ENCODE results near the gene CWC15. TPM values are rescaled to one million over a fixed set of nuclear protein-coding genes. Genes with fewer than 3 reads are reported as not detected.
A peak's percentile ranks its signal among the peaks of the same experiment; 100 is the strongest.

CWC15 gene
- polyA plus RNA-seq, 1 of the 3 experiments (the other 2 are of a cell fraction) = 27.0 TPM

GRCh38 chr11:94933223-94934130 is 39.9 kb downstream of the CWC15 start (continued):
- TF ChIP-seq ELF1 (IDR thresholded peaks at IDR 0.05) (peak; percentile 38; the same call in 1 of the 2 replicates), SMC3 (IDR thresholded peaks at IDR 0.05; ENCODE audit: low read depth, low read length) (no peak), EP300 (IDR thresholded peaks at IDR 0.05; ENCODE audit: borderline replicate concordance in 1 of 2, low read depth in 1 of 2, low read length in 1 of 2) (peak; percentile 68 to 92; a peak in 3 of 4 replicates), YY1 (IDR thresholded peaks at IDR 0.05; ENCODE audit: low read depth) (no peak), JUND (IDR thresholded peaks at IDR 0.05) (peak; percentile 93), RFX5 (IDR thresholded peaks at IDR 0.05; ENCODE audit: low read length) (no peak), GATA2 (CRISPR knock-in tag; IDR thresholded peaks at IDR 0.05) (no peak), IRF3 (IDR thresholded peaks at IDR 0.05; ENCODE audit: low read depth, low read length) (no peak), NRF1 (IDR thresholded peaks at IDR 0.05; ENCODE audit: low read depth, low read length) (no peak), USF2 (IDR thresholded peaks at IDR 0.05; ENCODE audit: borderline replicate concordance, low read depth, low read length) (no peak), PBX3 (IDR thresholded peaks at IDR 0.05) (peak; percentile 85), RCOR1 (IDR thresholded peaks at IDR 0.05; ENCODE audit: low read length) (no peak), USF1 (IDR thresholded peaks at IDR 0.05; ENCODE audit: borderline replicate concordance, low read depth) (no peak), RXRA (IDR thresholded peaks at IDR 0.05; ENCODE audit: borderline replicate concordance, low read depth) (peak; percentile 72; the same call in 1 of the 2 replicates), POLR2AphosphoS5 (IDR thresholded peaks at IDR 0.05; ENCODE audit: low read depth, low read length) (peak; percentile 85), TCF12 (IDR thresholded peaks at IDR 0.05) (peak; percentile 100), REST (IDR thresholded peaks at IDR 0.05; ENCODE audit: low read depth, low read length) (no peak), RAD21 (IDR thresholded peaks at IDR 0.05; ENCODE audit: low read length) (no peak), TEAD4 (IDR thresholded peaks at IDR 0.05; ENCODE audit: borderline replicate concordance, insufficient read depth) (peak; percentile 94), MXI1 (IDR thresholded peaks at IDR 0.05; ENCODE audit: low read depth, low read length) (no peak), FOXM1 (IDR thresholded peaks at IDR 0.05; ENCODE audit: low read depth) (peak; percentile 79; the same call in 1 of the 2 replicates), SIN3A (IDR thresholded peaks at IDR 0.05; ENCODE audit: borderline replicate concordance, low read depth, low read length) (peak; percentile 53; the same call in 1 of the 2 replicates), MAX (IDR thresholded peaks at IDR 0.05; ENCODE audit: low read depth) (peak; percentile 63), FOXJ3 (CRISPR knock-in tag; IDR thresholded peaks at IDR 0.05) (no peak)
